ENCODE results near the gene PGA4.

The PGA4 gene

DNA sequence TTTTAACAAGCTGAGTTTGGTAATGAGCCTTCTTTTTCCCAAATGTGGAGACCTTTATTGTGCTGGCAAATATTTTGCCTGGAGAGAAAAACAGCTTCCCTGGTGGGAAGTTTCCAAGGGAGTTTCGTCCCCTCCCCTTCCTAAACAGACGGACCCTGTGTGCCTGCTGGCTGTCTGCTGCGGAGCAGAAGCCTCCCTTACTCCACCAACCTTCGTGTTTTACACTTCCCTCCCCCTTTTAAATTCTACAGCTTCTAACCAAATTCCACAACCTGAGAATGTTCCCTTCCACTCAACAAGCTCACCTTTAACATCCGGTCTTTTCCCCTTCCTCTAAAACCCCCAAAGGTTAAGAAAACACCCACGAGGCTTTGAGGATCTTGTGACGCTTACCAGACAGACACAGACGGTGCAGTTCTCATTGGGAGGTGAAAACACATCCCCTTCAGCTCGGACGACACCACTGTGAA, 55.9 kb downstream of the PGA4 start:
- no peak for TF ChIP-seq CTCF (IDR thresholded peaks at IDR 0.05; ENCODE audit: borderline replicate concordance, control extremely low read depth, extremely low read depth, insufficient read depth, missing control alignments)
- DNase-seq (ENCODE audit: low spot score) = no peak
- in situ Hi-C loops (cut with MboI; ENCODE audit: low sequenced_read_pairs, unreplicated experiment) = no loop called here

GRCh38 chr11:61279934-61280659, 58.0 kb downstream of the PGA4 start:
- no peak for DNase-seq (ENCODE audit: low spot score)
- in situ Hi-C loops (cut with MboI; ENCODE audit: low sequenced_read_pairs, unreplicated experiment) = no loop called here
- no peak for TF ChIP-seq CTCF (IDR thresholded peaks at IDR 0.05; ENCODE audit: borderline replicate concordance, control extremely low read depth, extremely low read depth, insufficient read depth, missing control alignments)

- no peak for TF ChIP-seq CTCF (IDR thresholded peaks at IDR 0.05; ENCODE audit: borderline replicate concordance, control extremely low read depth, extremely low read depth, insufficient read depth, missing control alignments)
Measured at GRCh38 chr11:61280883-61281580, 58.9 kb downstream of the PGA4 start.

More at GRCh38 chr11:61280883-61281580, 58.9 kb downstream of the PGA4 start:
- DNase-seq (ENCODE audit: low spot score) = no peak
- in situ Hi-C loops (cut with MboI; ENCODE audit: low sequenced_read_pairs, unreplicated experiment) = no loop called here

All from GM13976 (cell line).